Esophagus (tissue), 2 donors: ENCODE data around the gene SLC2A4. TPM values are rescaled to one million over a fixed set of nuclear protein-coding genes. Genes with fewer than 3 reads are reported as not detected.

ENCODE experiments used
- H3K27ac ChIP-seq, 2 donors: one replicate each; pipeline ENCODE4 v1.5.1; 2013; ENCODE audit warnings: low read depth in 2 of 2, mild to moderate bottlenecking in 2 of 2, inconsistent platforms in 1 of 2, low read length in 1 of 2, moderate library complexity in 1 of 2
- H3K27me3 ChIP-seq, 2 donors: one replicate each; pipeline ENCODE4 v1.6.1; 2013; ENCODE audit warnings: low read length in 2 of 2, control low read depth in 1 of 2, mild to moderate bottlenecking in 1 of 2; ENCODE audit not compliant: insufficient read depth in 2 of 2, control insufficient read depth in 1 of 2
- H3K36me3 ChIP-seq, 2 donors: one replicate each; pipeline ENCODE4 v1.6.1; 2013; ENCODE audit warnings: low read length in 1 of 2; ENCODE audit not compliant: control insufficient read depth in 2 of 2, insufficient read depth in 2 of 2
- H3K4me1 ChIP-seq, 2 donors: one replicate each; pipeline ENCODE4 v1.6.1; 2013; ENCODE audit warnings: low read length in 1 of 2; ENCODE audit not compliant: control insufficient read depth in 2 of 2, insufficient read depth in 2 of 2
- H3K4me3 ChIP-seq, 2 donors: one replicate each; pipeline ENCODE4 v1.5.1; 2013; ENCODE audit warnings: low read length in 2 of 2, mild to moderate bottlenecking in 2 of 2, low read depth in 1 of 2, moderate library complexity in 1 of 2
- H3K9me3 ChIP-seq, 2 donors: one replicate each; pipeline ENCODE4 v1.6.1; 2013; ENCODE audit warnings: mild to moderate bottlenecking in 2 of 2, low read depth in 1 of 2, low read length in 1 of 2, moderate library complexity in 1 of 2; ENCODE audit not compliant: control insufficient read depth in 2 of 2, insufficient read depth in 1 of 2
- WGBS, 2 donors: extraction: QIAGEN DNeasy Blood & Tissue Kit; methylation state at CpG; one replicate each; pipeline ENCODE4 v1.1.7; 2013; 5-methylcytosine and 5-hydroxymethylcytosine counted together
- polyA plus RNA-seq, 2 donors: library from polyadenylated mRNA; stranded (reverse); fragments of 200-250 nt; gene quantifications; one replicate each; pipeline ENCODE4 v1.2.3, GENCODE V29; 2013
- donor health status: healthy with polysubstance abuse.
- donor health status: Bipolar disorder and iron deficiency.

Gene SLC2A4
- polyA plus RNA-seq, 2 donors = 5.4 to 7.6 TPM

GRCh38 chr17:7321466-7321865, 39.9 kb downstream of the SLC2A4 start:
- H3K36me3 ChIP-seq = peaks cover 26 to 64% of the 10 kb centered on the region in 2 donors
- 90% methylated on average over 15 of the region's 15 CpGs for WGBS, 2 donors
- no peak overlapping the region for H3K27ac ChIP-seq
- H3K4me3 ChIP-seq = no peak overlapping the region
- H3K9me3 ChIP-seq = no peaks in the 10 kb centered on the region
- H3K27me3 ChIP-seq = no peaks in the 10 kb centered on the region
- no peaks in the 10 kb centered on the region for H3K4me1 ChIP-seq

GRCh38 chr17:7322520-7323194, 41.1 kb downstream of the SLC2A4 start:
- peaks cover 26 to 60% of the 10 kb centered on the region in 2 donors for H3K36me3 ChIP-seq
- H3K9me3 ChIP-seq = no peaks in the 10 kb centered on the region
- H3K4me1 ChIP-seq = peaks cover 0 to 3% of the 10 kb centered on the region in 2 donors
- no peak overlapping the region for H3K27ac ChIP-seq
- H3K4me3 ChIP-seq = no peak overlapping the region
- WGBS, 2 donors = 86 to 94% methylated on average over 22 of the region's 22 CpGs
- H3K27me3 ChIP-seq = no peaks in the 10 kb centered on the region

DNA sequence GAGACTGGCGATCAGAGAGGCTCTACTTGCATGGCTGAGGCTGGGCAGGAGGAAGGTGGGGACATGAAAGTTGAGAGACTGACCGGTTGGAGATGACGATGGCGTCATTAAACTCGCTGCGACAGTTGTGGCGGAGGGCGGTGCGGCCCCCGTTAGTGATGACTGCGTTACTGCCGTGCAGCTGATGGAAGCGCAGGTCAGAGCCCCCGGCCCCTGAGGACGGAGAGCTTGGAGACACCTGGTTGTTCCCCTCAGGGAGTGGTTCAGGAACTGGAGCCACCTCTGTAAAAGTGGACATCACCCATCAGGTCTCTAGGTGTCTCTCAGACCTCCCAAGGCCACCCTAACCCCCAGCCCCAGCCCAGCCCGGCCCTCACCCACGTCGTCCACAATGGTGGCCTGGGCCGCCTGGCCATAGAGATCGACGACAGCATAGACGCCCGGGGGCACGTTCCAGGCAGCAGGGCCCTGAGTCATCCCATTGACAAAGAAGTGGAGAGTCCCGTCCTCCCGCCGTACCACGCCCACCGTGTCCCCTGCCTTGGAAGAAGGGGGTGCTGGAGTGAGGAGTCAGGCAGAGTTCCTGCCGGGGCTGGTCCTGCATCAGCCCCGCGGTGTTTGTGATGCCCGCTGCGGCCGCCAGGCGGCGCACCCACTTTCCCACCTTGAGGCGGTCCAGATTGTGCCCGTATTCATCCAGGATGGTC, 42.4 kb downstream of the SLC2A4 start:
- 55 to 60% methylated on average over 39 of the region's 39 CpGs for WGBS, 2 donors
- no peak overlapping the region for H3K4me3 ChIP-seq
- peaks cover 0 to 9% of the 10 kb centered on the region in 2 donors for H3K4me1 ChIP-seq
- peaks cover 20 to 48% of the 10 kb centered on the region in 2 donors for H3K36me3 ChIP-seq
- H3K27ac ChIP-seq = no peak overlapping the region
- no peaks in the 10 kb centered on the region for H3K9me3 ChIP-seq
- no peaks in the 10 kb centered on the region for H3K27me3 ChIP-seq

GRCh38 chr17:7324438-7324779, 42.9 kb downstream of the SLC2A4 start:
- H3K36me3 ChIP-seq = peaks cover 20 to 46% of the 10 kb centered on the region in 2 donors
- WGBS, 2 donors = 81 to 82% methylated on average over 3 of the region's 3 CpGs
- no peaks in the 10 kb centered on the region for H3K9me3 ChIP-seq
- no peak overlapping the region for H3K4me3 ChIP-seq
- H3K27ac ChIP-seq = no peak overlapping the region
- H3K27me3 ChIP-seq = no peaks in the 10 kb centered on the region
- peaks cover 0 to 9% of the 10 kb centered on the region in 2 donors for H3K4me1 ChIP-seq

- H3K9me3 ChIP-seq = no peaks in the 10 kb centered on the region
- H3K27me3 ChIP-seq = no peaks in the 10 kb centered on the region
- no peak overlapping the region for H3K27ac ChIP-seq
- peaks cover 20 to 46% of the 10 kb centered on the region in 2 donors for H3K36me3 ChIP-seq
- peaks cover 0 to 9% of the 10 kb centered on the region in 2 donors for H3K4me1 ChIP-seq
- no peak overlapping the region for H3K4me3 ChIP-seq
- 90 to 93% methylated on average over 17 to 19 of the region's 19 CpGs for WGBS, 2 donors
These were observed 43.6 kb downstream of the SLC2A4 start for GRCh38 chr17:7325031-7325528.

GRCh38 chr17:7326186-7326585, 44.7 kb downstream of the SLC2A4 start:
- no peaks in the 10 kb centered on the region for H3K27me3 ChIP-seq
- H3K4me3 ChIP-seq = no peak overlapping the region
- H3K4me1 ChIP-seq = peaks cover 3 to 9% of the 10 kb centered on the region in 2 donors
- H3K27ac ChIP-seq = no peak overlapping the region
- WGBS, 2 donors = 88 to 92% methylated on average over 11 of the region's 11 CpGs
- H3K36me3 ChIP-seq = peaks cover 17 to 40% of the 10 kb centered on the region in 2 donors
- H3K9me3 ChIP-seq = no peaks in the 10 kb centered on the region

DNA sequence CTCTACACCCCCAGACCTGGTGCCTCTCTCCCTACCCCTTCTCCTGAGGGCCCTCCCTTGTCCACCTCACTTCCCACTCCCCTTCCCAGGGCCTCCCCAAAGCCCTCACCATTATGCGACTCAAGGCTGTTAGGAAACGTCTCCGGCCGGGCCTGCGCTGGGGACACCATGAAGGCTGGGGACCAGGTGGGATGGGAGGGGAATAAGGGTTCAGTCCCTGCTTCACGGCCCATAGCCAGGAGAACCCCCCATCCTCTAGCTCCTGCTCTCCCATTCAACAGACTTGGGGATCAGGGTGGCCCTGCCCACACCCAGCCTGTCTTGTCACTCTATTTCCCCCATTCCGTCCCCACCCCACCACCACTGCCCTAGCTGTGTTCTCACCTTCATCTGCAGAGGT, 45.5 kb downstream of the SLC2A4 start:
- peaks cover 3 to 9% of the 10 kb centered on the region in 2 donors for H3K4me1 ChIP-seq
- no peaks in the 10 kb centered on the region for H3K9me3 ChIP-seq
- no peak overlapping the region for H3K27ac ChIP-seq
- WGBS, 2 donors = 86 to 89% methylated on average over 7 of the region's 7 CpGs
- no peaks in the 10 kb centered on the region for H3K27me3 ChIP-seq
- no peak overlapping the region for H3K4me3 ChIP-seq
- peaks cover 14 to 31% of the 10 kb centered on the region in 2 donors for H3K36me3 ChIP-seq

- Histone ChIP-seq H3K4me1 (peaks cover 3 to 9% of the 10 kb centered on the region in 2 donors), H3K27me3 (no peaks in the 10 kb centered on the region), H3K36me3 (peaks cover 14 to 26% of the 10 kb centered on the region in 2 donors), H3K9me3 (no peaks in the 10 kb centered on the region), H3K4me3 (no peak overlapping the region), H3K27ac (no peak overlapping the region)
- 84 to 86% methylated on average over 15 to 17 of the region's 17 CpGs for WGBS, 2 donors
These were observed 46.0 kb downstream of the SLC2A4 start for GRCh38 chr17:7327501-7327900.

DNA sequence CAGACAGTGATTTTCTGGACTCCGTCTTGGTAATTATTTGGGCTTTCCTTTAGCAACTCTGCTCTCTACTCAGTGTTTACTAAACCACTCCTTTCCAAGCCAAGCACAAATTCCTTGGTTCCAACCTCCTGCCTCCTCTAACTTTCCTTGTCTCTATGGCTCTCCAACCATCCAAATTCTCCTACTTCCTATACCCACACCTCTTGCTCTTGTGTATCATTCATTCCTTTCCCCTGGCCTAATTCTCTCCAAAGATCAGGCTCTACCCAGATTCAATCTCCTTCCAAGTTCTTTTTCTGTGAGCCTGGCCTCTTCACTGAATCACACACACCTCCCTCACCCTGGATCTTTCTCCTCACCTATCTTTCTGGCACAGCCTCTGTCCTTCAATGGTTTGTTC, 46.5 kb downstream of the SLC2A4 start:
- WGBS, 2 donors = 73 to 87% methylated on average over 1 of the region's 1 CpG
- no peak overlapping the region for H3K27ac ChIP-seq

More for the DNA sequence above, 46.5 kb downstream of the SLC2A4 start:
- Histone ChIP-seq H3K36me3 (peaks cover 11 to 21% of the 10 kb centered on the region in 2 donors), H3K4me1 (peaks cover 3 to 9% of the 10 kb centered on the region in 2 donors), H3K4me3 (no peak overlapping the region), H3K27me3 (no peaks in the 10 kb centered on the region), H3K9me3 (no peaks in the 10 kb centered on the region)
